Measurements from ENCODE around the gene PARD3B.
"Not testable (repeated sequence)": the region's sequence is repeated elsewhere in the genome, so short reads cannot be mapped to it uniquely, and the experiment has no call there.

The PARD3B gene

GRCh38 chr2:205197468-205198139 lies 652.3 kb downstream of the PARD3B start:
- no peak for DNase-seq (ENCODE audit: low read depth)

GRCh38 chr2:205198140-205198525 lies 652.9 kb downstream of the PARD3B start:
- no peak for DNase-seq (ENCODE audit: low read depth)

- no peak for DNase-seq (ENCODE audit: low read depth)
Measured at GRCh38 chr2:205199165-205199850, 654.0 kb downstream of the PARD3B start.

- DNase-seq (ENCODE audit: low read depth): no peak
Measured at GRCh38 chr2:205210494-205210893, 665.2 kb downstream of the PARD3B start.

GRCh38 chr2:205212357-205212756 lies 667.1 kb downstream of the PARD3B start:
- no peak for DNase-seq (ENCODE audit: low read depth)

- no peak for DNase-seq (ENCODE audit: low read depth)
Measured at GRCh38 chr2:205216092-205216491, 670.8 kb downstream of the PARD3B start.

GRCh38 chr2:205216580-205216979 lies 671.3 kb downstream of the PARD3B start:
- DNase-seq (ENCODE audit: low read depth): no peak

GRCh38 chr2:205217004-205217403 lies 671.7 kb downstream of the PARD3B start:
- no peak for DNase-seq (ENCODE audit: low read depth)

GRCh38 chr2:205218056-205218455 lies 672.8 kb downstream of the PARD3B start:
- DNase-seq (ENCODE audit: low read depth): no peak

- DNase-seq (ENCODE audit: low read depth): not testable (repeated sequence)
Measured at GRCh38 chr2:205218816-205219215, 673.5 kb downstream of the PARD3B start.

- DNase-seq (ENCODE audit: low read depth): no peak
Measured at GRCh38 chr2:205220559-205220958, 675.3 kb downstream of the PARD3B start.

GRCh38 chr2:205232086-205232485 lies 686.8 kb downstream of the PARD3B start:
- no peak for DNase-seq (ENCODE audit: low read depth)

GRCh38 chr2:205235434-205235833 lies 690.2 kb downstream of the PARD3B start:
- no peak for DNase-seq (ENCODE audit: low read depth)

GRCh38 chr2:205237524-205237923 lies 692.2 kb downstream of the PARD3B start:
- no peak for DNase-seq (ENCODE audit: low read depth)

- DNase-seq (ENCODE audit: low read depth): no peak
Measured at GRCh38 chr2:205245001-205245400, 699.7 kb downstream of the PARD3B start.

- DNase-seq (ENCODE audit: low read depth): no peak
Measured at GRCh38 chr2:205245652-205246051, 700.4 kb downstream of the PARD3B start.

GRCh38 chr2:205259121-205259520 lies 713.8 kb downstream of the PARD3B start:
- no peak for DNase-seq (ENCODE audit: low read depth)

GRCh38 chr2:205261516-205262020 lies 716.3 kb downstream of the PARD3B start:
- no peak for DNase-seq (ENCODE audit: low read depth)

GRCh38 chr2:205267323-205267722 lies 722.0 kb downstream of the PARD3B start:
- DNase-seq (ENCODE audit: low read depth): no peak

GRCh38 chr2:205270689-205271088 lies 725.4 kb downstream of the PARD3B start:
- no peak for DNase-seq (ENCODE audit: low read depth)

GRCh38 chr2:205273148-205273547 lies 727.9 kb downstream of the PARD3B start:
- no peak for DNase-seq (ENCODE audit: low read depth)

- DNase-seq (ENCODE audit: low read depth): no peak
Measured at GRCh38 chr2:205273627-205274026, 728.4 kb downstream of the PARD3B start.

GRCh38 chr2:205274801-205275200 lies 729.5 kb downstream of the PARD3B start:
- DNase-seq (ENCODE audit: low read depth): no peak
